PC-3 (cell line): ENCODE data around the gene SUMO4.

Experiments used
- CTCF ChIP-seq: fragments of 300-600 bp; sonication (generic); conservative IDR thresholded peaks from 2 replicates; pipeline ENCODE4 v1.5.1; 2017; ENCODE audit warnings: antibody characterized with exemption, low read depth, mild to moderate bottlenecking, low read length
- EZH2 ChIP-seq: fragments of 300-600 bp; sonication (generic); IDR thresholded peaks from one replicate; pipeline ENCODE4 v1.6.1; 2017; ENCODE audit warnings: antibody characterized with exemption, mild to moderate bottlenecking, low read length; ENCODE audit not compliant: unreplicated experiment

GRCh38 chr6:149429427-149430360 is 29.6 kb downstream of the SUMO4 start:
- TF ChIP-seq CTCF (no peak), EZH2 (no peak)
